Activated T-cell treated with anti-CD3 and anti-CD28 coated beads for 48 hours (primary cell): ENCODE measurements around the gene BORCS8.
"Not testable (repeated sequence)": the region's sequence is repeated elsewhere in the genome, so short reads cannot be mapped to it uniquely, and the experiment has no call there.

ENCODE experiments used
- DNase-seq: peaks from one replicate; pipeline ENCODE4 v3.0.0-alpha.2; 2020; ENCODE audit warnings: low read depth

Gene BORCS8

DNA sequence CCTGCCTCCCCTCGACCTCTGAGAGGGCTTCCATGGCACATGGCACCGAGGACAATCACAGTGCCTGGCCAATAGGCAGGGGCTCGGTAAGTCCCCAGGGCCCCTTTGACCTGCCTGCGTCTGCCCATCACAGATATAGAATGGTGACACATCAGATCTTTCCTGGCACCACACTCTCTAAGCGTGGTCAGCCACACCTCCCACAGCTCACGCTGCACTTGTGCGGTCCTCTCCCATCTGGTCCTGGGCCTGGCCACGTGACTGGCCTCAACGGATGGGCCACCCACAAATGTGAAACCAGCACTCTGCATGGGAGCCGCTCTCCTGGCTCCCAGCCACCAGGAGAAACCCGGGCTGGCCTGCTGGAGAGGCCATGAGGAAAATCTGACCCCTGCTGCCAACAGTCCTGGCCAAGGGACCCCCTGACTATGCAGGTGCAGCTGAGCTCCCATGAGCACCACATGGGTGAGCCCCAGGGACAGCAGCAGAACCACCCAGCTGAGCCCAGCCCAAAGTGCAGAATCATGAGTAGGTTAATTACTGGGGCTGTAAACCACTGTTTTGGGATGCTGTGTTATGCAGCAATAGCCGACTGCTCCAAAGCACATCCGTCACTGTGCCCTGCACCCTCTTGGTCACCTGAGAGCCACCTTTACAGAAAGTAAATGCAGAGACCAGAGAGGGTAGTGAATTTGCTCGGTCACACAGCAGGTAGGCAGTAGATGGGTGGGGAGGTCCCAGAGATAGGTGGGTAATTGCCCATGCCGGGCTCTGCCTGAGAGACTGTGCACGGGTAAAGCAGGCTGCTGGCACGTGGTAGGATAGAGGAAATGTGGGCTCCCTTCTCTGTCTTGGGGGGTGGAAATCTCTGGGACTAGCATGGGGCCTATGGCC is 12.2 kb downstream of the BORCS8 start:
- no peak for DNase-seq

DNA sequence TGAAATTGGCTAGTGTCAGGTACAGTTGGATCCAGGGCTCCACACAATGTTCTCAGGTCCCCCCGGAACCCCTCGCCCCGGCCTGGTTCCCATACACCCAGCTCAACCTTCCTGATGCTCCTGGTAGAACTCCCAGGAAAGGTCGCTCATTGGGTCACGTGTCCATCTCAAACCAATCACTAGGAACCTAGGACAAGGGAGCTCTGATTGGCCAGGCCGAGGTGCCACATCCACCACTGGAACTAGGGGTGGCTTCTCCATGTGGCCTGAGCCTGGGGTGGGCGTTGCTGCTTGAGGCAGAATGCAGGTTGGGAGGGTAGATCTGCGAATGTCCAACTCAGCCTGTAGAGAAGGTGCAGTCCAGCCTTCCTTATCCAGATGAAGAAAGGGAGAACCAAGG is 15.0 kb downstream of the BORCS8 start:
- no peak for DNase-seq

DNA sequence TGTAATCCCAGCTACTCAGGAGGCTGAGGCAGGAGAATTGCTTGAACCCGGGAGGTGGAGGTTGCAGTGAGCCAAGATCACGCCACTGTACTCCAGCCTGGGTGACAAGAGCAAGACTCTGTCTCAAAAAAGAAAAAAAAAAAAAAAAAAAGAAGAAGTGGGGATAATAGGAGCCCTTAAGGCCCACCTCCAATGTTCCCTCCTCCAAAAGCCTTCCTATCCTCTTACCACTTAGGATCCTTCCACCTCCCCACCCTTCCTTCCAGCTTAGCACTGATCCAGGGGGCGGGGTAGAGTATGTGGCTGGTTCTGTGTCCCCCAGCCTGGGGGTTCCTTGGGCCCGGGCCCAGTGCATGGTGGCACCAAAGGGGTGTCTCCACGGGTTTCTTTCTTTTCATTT is 18.7 kb downstream of the BORCS8 start:
- not testable (repeated sequence) for DNase-seq

DNA sequence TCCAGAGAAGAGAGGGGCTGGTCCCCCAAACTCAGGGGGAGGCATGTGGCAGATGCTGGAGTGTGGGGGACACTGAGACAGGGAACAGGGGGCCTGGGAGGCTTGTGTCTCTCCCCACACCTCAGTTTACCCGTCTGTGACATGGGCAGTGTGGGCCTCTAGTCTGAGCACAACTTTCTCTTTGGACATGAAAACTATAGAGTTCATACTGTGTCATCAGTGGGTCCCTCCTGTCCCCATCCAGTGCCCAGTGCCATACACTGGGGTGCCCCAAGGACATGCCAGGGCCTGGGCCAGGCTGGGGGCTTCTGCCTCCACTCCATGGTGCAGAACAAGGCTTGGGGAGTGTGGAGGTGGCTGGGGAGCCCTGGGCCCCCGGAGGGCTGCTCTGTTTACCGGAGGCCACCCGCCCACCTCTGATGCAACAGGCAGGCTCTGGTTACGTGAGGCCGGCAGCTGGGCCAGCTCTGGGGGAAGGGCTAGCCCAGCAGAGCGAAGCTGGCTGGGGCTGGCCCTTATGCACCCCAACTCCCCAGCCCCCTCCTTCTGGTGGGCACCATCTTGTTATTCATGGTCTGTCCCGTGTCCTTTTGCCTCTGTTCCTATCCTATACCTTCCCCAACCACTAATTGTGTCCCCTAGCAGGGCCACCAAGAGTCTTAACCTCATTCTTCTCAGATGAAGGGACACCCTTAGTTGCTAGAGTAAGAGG is 20.0 kb downstream of the BORCS8 start:
- DNase-seq, result no peak

DNA sequence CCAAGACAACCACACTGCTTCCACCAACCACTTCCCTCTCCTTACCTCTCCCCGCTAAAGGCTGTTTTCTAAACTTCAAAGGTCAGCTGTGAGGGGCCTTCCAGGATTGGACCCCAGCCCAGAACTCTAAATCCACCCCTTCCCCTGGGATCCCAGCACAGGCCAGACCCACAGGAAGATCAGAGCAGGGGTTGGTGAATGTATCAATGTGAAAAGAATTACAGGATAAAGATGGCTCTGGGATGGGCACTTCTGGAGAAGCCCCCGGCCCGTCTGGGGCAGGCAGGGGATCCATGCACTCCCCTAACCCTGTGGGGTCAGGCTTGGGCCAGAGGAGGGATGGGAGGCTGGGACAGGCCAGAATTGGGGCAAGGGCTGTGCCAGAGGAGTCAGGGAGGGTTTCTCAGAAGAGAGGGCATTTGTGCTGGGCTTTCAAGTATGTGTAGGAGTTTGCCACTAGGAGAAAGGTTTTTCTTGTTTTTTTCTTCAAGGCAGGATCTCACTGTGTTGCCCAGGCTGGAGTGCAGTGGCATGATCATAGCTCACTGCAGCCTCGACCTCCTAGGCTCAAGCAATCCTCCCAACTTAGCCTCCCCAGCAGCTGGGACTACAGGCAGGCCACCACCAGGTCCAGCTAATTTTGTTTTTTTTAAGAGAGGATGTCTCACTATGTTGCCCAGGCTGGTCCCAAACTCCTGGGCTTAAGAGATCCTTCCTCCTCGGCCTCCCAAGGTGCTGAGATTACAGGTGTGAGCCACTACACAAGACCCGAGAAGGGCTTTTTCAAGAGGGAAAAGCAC is 20.9 kb downstream of the BORCS8 start:
- DNase-seq, result no peak

DNA sequence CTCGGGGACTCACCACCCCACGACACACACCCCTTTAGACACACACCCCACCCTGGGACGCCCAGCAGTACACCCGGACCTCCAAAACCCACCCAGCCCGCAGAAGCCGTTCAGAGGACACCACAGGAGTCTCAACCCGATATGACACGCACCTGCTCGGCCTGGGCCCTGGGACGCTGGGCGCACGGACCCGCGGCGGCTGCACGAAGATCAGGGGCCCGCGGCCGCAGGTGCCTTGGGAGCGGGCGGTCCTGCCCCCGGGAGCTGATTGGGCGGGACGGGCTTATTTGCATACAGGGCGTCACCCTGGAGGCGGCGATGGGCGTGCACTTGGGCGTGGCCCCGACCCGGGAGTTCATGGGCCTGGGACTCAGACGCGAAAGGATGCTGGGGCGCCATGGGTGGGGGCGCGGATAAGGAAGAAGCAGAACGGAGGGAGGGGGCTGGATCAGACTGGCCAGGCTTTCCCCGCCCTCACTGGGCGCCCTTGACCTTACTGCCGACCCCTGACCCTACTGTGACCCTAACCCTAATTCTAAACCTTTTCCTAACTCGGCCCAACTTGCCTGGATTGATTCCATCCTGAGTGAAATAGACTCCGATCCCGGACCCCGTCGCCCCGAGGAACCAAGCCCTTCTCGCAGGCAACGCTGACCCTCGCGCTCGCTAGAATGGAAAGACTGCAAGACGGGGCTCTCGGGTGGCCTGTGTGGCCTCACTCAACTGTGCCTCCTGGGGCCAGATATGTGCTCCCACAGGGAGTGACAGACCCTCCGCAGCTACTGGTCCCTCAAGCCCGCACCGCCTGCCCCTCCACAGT is 21.7 kb downstream of the BORCS8 start, which contains the start of gene MEF2B:
Gene MEF2B, minus strand, starts transcription at position 211 of the 820 bp plus-strand sequence. CDS start 19,528 bp downstream, outside the sequence.
- peak; percentile 82 for DNase-seq

DNA sequence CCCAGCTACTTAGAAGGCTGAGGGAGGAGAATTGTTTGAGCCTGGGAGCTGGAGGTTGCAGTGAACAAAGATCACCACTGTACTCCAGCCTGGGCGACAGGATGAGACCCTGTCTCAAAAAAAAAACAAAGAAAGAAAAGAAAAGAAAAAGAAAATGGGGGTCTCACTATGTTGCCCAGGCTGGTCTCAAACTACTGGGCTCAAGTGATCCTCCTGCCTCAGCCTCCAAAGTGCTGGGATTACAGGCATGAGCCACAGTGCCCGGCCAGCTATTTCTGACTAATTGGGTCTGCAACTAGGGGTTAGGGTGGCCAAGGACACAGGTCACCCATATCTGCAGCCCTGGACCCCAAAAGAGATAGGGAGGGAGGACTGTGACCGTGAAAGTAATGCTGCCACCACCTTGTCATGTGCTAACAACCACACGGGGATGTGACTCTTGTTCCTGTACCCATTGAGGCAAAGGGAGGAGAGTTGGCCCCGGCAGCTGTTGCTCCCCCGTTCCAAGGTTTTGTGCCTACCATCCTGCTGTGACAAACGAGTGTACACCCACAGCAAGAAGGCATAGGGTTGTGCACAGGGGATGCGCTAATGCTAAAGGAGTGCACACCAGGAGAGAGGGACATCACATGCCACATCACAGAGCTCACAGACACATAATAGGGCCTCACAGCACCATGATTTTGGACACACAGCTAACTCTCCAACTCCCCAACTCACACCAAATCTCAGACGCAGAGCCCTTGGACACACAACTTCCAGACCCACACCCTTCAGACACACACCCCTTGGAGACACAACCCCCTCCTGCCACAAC is 22.5 kb downstream of the BORCS8 start:
- no peak for DNase-seq

DNA sequence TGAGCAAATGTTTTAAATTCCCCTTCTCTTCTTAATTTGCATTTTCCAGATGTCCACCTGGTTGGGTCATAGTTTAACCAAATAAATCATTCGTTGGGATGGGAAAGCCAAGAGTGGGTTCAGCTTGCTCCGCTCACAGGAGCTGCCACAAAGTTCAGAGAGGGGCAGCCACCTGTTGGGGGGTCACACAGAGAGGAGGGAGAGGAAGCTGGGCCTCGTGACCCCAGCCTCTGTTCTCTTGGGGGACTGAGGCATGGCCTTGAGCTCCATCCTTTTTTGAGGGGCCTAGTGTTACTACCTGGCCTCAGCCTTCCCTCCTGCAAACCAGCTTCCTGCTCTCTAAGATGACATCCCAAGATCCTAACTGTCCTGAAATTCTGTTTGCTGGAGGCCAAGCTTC is 24.3 kb downstream of the BORCS8 start:
- DNase-seq, result no peak

DNA sequence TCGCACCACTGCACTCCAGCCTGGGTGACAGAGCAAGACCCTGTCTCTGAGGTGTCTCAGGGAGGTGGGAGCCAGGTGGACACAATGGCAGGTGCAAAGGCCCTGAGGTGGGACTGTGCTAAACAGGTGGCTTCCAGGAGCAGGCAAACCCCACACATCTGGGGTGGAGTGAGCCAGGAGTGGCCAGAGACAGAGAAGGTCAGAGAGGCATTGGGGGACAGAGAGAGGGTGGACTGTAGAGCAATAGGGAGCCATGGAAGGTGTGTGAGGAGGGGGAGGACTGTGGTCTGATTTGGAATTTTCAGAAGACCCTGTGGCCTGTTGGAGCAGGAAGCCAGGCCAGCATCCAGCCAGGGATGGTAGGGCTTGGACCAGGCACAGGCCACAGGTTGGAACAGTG is 26.6 kb downstream of the BORCS8 start:
- no peak for DNase-seq

DNA sequence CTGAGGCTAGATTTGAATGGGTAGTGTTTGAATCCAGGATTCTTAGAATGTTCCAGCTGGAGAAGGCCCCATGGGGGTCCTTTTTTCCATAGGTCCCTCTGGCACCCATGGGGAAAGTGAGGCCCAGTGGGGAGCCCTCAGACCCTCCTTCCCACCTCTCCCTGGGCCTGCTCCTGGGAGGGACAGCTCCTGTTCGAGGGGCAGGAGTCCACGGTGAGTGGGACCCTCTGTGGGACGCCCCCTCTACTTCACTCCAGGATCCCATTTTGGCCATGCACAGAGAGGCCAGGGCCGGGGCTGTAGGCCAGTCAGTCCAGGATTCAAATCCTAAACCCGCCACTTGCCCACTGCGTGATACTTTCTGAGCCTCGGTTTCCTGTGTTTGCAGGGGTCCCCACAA is 29.5 kb downstream of the BORCS8 start:
- no peak for DNase-seq

DNA sequence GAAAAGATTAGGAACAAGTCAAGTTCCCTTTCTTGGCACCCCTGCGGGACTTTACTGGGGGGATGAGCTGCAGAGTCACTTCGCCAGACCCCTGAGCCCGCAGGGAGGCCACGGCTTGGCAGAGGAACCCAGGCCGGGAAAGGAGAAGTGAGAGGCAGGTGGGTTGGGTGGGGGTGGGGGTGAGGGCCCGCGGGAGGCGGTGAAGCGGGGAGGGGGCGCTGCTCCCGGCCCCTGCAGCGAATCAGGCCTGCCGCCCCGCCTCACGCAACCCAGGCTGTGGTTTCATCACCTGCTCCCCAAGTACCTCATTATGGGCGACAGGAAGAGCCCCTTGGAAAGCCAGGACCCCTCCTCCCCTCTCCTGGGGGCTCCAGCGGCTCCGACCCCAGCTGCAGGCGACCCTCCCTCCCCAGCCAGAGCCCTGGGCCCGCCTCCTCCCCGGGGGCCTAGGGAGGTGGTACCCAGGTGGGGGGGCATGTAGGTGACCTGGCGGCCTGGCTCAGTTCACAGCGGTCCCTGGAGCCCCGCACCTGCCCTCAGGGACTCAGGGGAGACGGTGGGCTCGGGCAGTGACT is 31.4 kb downstream of the BORCS8 start:
- no peak for DNase-seq

DNA sequence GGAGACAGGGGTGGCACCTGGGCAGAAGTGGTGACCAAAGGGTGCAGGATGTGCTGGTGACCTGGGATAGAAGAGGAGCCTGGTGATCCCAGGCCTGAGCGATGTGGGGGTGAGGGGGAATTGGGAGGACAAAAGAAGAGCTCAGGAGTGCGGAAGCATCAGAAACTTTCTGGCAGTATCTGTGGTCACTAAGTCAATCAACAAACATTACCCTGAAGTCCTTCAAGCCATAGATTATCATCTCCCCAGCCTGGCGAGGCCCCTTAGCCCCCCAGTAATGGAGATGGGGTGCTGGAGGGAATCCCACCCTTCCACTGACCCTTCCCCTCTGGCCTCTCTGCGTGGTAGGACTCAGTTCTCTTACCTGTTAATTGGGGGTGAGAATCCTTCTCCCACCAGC is 32.4 kb downstream of the BORCS8 start:
- DNase-seq, result no peak

DNA sequence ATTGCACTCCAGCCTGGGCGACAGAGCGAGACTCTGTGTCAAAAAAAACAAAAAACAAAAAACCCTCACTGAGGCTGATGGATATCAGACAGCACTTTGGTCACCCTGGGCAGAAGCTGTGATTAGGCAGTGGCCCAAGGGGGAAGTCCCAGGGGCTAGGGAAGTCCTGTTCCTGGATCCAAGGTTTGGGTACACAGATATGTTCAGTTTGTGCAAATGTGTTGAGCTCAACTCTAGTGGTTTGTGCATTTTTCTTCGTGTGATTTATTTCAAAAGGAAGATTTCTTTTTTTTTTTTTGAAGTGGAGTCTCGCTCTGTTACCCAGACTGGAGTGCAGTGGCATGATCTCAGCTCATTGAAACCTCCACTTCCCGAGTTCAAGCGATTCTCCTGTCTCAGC is 34.1 kb downstream of the BORCS8 start:
- no peak for DNase-seq

DNA sequence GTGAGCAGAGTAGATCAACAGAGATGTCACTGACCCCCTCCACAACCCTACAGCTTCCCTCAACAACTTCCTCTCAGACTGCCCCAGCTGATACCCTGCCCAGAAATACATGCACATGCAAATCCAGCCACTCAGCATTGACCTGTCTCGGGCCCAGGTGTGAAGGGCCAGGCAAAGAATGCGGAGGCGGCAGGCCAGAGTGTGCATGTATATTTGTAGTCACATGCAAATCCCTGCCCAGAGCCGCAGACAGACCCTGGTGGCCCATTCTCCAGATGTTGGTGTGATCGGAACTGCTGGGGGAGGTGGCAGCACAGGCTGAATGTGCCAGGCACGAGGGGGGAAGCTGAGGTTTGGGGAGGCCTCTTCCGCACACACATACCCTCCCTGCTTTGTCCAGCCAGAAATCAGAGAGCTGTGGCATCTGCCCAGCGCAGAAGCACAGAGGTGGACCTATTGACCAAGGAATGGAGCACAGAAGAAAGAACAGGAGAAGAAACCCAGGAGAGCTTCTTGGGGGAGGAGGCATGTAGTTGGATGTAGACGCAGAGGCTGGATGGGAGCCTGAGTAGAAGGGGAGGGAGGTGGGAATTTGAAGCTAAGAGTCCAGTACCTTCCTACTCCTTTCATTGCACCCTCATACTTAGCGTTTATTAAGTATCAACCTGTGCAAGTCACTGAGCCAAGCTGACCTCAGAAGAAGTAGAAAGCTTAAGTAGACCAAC is 36.3 kb downstream of the BORCS8 start:
- DNase-seq, result no peak

DNA sequence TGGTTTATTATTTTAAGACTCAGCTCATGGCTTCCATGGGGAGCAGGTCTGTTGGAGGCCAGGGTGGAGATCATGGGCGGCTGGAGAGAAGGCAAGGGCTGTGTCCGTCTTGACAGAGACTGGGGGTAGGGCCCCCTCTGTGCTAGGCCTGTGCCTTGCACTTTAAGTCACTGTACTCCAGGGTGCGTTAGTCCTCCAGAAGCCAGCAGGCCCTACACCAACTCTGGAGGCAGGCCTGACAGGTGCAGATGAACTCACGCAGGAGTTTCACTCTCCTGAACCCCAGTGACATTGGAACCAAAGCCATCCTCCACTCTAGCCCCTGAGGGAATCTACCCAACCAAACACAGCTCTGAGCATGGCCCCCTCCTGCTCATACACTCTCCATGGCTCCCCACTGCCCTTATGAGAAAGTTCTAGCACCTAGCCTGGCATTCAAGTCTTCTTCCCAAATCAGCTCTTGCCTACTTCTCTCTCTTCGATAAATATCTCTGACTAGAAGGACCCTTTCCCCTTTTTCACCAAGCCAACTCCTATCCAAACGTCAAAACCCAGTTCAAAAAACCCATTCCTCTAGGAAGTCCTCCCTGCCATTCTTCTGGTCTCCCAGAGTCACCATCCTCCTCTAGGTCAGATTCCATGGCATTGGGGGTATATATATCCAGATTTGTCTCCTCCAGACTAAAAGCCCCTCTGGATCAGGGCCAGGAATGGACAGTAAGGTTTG is 37.0 kb downstream of the BORCS8 start:
- DNase-seq, result no peak

DNA sequence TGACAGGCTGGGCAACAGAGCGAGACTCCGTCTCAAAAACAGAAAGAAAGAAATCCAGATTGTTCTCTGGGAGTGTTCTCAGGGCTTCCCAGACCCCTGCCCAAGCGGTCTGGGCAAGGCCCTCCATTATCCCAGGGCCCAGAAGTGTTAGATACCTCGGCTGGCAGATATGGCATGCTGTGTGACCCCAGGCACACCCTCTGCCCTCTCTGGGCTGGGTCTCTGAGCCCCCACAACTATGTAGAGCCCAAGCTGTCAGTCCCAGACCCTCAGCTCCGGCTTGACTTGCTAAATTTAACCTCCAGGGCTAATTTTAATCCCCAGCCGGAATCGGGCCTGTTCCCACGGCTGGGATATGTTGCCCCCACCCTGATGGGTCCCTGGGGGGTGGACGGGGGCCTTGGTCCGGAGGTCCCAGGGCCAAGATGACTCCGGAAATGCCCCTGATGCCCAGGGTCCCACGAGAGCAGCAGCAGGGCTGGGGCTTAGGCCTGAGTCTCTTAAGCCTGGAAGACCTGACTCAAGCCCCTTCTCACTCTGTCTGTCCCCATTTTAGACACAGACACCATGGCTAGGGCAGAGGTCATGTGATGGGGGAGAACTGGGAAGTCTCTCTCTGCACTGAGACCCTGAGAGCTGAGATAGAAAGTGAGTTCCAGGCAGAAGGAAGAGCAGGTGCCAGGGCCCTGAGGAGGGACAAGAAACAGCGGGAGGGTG is 39.1 kb downstream of the BORCS8 start:
- DNase-seq, result no peak

DNA sequence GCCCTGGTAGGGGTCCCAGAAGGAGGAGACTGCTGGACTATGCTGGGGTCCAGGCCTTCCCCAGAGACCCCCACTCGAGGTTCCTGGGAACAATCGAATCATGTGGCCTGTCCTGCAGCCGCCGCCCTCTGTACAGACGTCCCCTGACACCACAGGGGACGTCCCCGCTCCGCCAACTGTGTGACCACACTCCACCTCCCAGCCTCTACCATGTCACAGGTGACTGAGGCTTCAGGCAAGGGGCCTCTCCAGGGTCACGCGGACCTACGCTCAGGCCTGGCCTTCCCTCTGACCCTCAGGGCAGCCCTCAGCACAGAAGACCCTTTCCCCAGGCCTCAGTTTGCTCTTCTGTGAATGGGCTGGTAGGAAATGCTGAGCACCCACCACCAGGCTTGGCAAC is 40.5 kb downstream of the BORCS8 start:
- no peak for DNase-seq

DNA sequence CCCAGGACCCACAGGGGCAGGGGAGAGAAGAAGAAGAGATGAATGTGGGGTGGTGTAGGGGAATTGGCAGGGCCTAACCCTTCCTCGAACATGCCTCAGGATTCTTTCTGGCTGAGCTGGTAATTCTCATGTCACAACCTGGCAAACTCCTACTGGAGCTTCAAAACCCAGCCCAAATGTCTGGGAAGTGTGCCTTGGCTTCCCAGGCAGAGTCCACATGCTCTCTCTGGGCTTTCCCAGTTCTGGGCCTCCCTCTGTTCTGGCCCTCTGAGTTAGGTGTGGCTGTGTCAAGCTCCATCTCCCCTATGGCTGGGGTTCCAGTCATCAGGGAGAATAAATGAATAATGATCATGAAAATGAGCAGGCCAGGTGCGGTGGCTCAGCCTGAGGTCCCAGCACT is 42.5 kb downstream of the BORCS8 start:
- DNase-seq, result no peak
